ENCODE results near the gene FAM90A26. TPM values are rescaled to one million over a fixed set of nuclear protein-coding genes. Genes with fewer than 3 reads are reported as not detected.
"Not testable (repeated sequence)": the region's sequence is repeated elsewhere in the genome, so short reads cannot be mapped to it uniquely, and the experiment has no call there.

FAM90A26 gene
- total RNA-seq, 1 experiment from 2014 or later: not detected

- DNase-seq (ENCODE audit: low read depth): not testable (repeated sequence)
Observed at GRCh38 chr4:9158392-9158791, 11.8 kb upstream of the FAM90A26 start.

- DNase-seq (ENCODE audit: low read depth): not testable (repeated sequence)
Observed at GRCh38 chr4:9160046-9160445, 10.2 kb upstream of the FAM90A26 start.

DNA sequence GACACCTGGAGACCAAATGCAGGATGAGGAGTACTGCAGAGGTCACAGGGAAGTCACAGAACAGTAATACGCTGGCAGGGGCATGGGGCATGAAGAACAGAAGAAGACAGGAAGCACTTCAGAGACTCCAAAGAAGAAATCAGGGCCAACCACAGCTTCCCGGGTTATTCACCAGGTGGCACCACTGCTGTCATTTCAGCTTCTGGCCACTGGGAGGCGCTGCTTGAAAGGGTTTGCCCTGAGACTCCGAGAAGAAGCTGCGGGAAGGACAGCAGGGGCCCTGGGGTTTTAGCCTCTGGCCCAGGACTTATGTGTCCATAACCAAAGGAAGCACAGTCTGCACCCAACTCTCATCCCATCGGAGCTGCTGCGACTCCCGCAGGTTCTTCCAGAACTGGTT, 4.2 kb upstream of the FAM90A26 start:
- DNase-seq (ENCODE audit: low read depth): peak; percentile 21

DNA sequence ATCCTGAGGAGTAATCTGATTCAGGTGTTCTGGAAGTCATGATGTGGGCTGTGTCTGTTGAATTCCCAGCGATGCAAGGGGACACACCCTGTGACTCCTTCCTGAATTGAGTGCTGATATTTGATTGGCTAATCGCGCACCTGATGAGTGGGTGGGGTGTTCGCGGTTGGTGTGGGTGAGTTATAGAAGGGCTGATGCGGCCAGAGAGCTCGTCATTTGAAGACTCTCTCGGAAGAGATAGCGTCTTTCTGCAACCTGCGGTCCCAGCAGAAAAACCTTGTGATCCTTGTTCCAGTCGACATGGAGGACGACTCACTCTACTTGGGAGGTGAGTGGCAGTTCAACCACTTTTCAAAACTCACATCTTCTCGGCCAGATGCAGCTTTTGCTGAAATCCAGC, 40.1 kb downstream of the FAM90A26 start, which contains the start of gene USP17L10:
Gene USP17L10 (plus strand): TSS at position 301 of the 400 bp plus-strand sequence. CDS start 0 bp downstream, at position 301.
- DNase-seq (ENCODE audit: low read depth): not testable (repeated sequence)

- not testable (repeated sequence) for DNase-seq (ENCODE audit: low read depth)
Observed at GRCh38 chr4:9214701-9215100, 44.5 kb downstream of the FAM90A26 start.

GRCh38 chr4:9215105-9215504, 44.9 kb downstream of the FAM90A26 start, which contains the start of gene USP17L11:
USP17L11 (plus strand) TSS chr4:9215405; CDS start chr4:9215405, 0 bp downstream.
- not testable (repeated sequence) for DNase-seq (ENCODE audit: low read depth)

GRCh38 chr4:9219852-9220251, 49.6 kb downstream of the FAM90A26 start, which contains the start of gene USP17L12:
USP17L12 (plus strand) TSS chr4:9220152; CDS start chr4:9220152, 0 bp downstream.
- DNase-seq (ENCODE audit: low read depth): not testable (repeated sequence)

DNA sequence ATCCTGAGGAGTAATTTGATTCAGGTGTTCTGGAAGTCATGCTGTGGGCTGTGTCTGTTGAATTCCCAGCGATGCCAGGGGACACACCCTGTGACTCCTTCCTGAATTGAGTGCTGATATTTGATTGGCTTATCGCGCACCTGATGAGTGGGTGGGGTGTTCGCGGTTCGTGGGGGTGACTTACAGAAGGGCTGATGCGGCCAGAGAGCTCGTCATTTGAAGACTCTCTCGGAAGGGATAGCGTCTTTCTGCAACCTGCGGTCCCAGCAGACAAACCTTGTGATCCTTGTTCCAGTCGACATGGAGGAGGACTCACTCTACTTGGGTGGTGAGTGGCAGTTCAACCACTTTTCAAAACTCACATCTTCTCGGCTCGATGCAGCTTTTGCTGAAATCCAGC, 54.4 kb downstream of the FAM90A26 start, which contains the start of gene USP17L13:
Gene USP17L13 (plus strand): TSS at position 301 of the 400 bp plus-strand sequence. CDS start 0 bp downstream, at position 301.
- DNase-seq (ENCODE audit: low read depth): not testable (repeated sequence)

Other genes with a start within 250 kb of the FAM90A26 start
- gene USP17L10, start 40.2 kb downstream of the FAM90A26 start, total RNA-seq (2014; rRNA removed; shearing (Covaris generic)): not detected in 2 replicates
- gene USP17L11, start 45.0 kb downstream of the FAM90A26 start, total RNA-seq (2014; rRNA removed; shearing (Covaris generic)): not detected in 2 replicates
- not detected in 2 replicates for gene USP17L12, start 49.7 kb downstream of the FAM90A26 start, total RNA-seq (2014; rRNA removed; shearing (Covaris generic))
- gene USP17L13, start 54.5 kb downstream of the FAM90A26 start, total RNA-seq (2014; rRNA removed; shearing (Covaris generic)): not detected in 2 replicates
- gene USP17L15, start 64.0 kb downstream of the FAM90A26 start, total RNA-seq (2014; rRNA removed; shearing (Covaris generic)): not detected in 2 replicates
- not detected in 2 replicates for gene USP17L17, start 73.5 kb downstream of the FAM90A26 start, total RNA-seq (2014; rRNA removed; shearing (Covaris generic))
- gene USP17L18, start 78.2 kb downstream of the FAM90A26 start, total RNA-seq (2014; rRNA removed; shearing (Covaris generic)): not detected in 2 replicates
- not detected in 2 replicates for gene USP17L19, start 83.0 kb downstream of the FAM90A26 start, total RNA-seq (2014; rRNA removed; shearing (Covaris generic))
- gene USP17L20, start 87.7 kb downstream of the FAM90A26 start, total RNA-seq (2014; rRNA removed; shearing (Covaris generic)): not detected in 2 replicates
- gene USP17L21, start 92.5 kb downstream of the FAM90A26 start, total RNA-seq (2014; rRNA removed; shearing (Covaris generic)): not detected in 2 replicates
- not detected in 2 replicates for gene USP17L22, start 97.2 kb downstream of the FAM90A26 start, total RNA-seq (2014; rRNA removed; shearing (Covaris generic))
- gene USP17L24, start 154.8 kb downstream of the FAM90A26 start, total RNA-seq (2014; rRNA removed; shearing (Covaris generic)): not detected in 2 replicates
- not detected in 2 replicates for gene USP17L25, start 159.5 kb downstream of the FAM90A26 start, total RNA-seq (2014; rRNA removed; shearing (Covaris generic))
- gene USP17L26, start 164.2 kb downstream of the FAM90A26 start, total RNA-seq (2014; rRNA removed; shearing (Covaris generic)): not detected in 2 replicates
- gene USP17L5, start 169.0 kb downstream of the FAM90A26 start, total RNA-seq (2014; rRNA removed; shearing (Covaris generic)): not detected in 2 replicates
- not detected in 2 replicates for gene USP17L27, start 173.7 kb downstream of the FAM90A26 start, total RNA-seq (2014; rRNA removed; shearing (Covaris generic))
- not detected in 2 replicates for gene USP17L28, start 178.5 kb downstream of the FAM90A26 start, total RNA-seq (2014; rRNA removed; shearing (Covaris generic))
- gene USP17L29, start 183.2 kb downstream of the FAM90A26 start, total RNA-seq (2014; rRNA removed; shearing (Covaris generic)): not detected in 2 replicates
- gene USP17L30, start 192.7 kb downstream of the FAM90A26 start, total RNA-seq (2014; rRNA removed; shearing (Covaris generic)): not detected in 2 replicates